ENCODE results near the gene RIC8B.
"Not testable (repeated sequence)": the region's sequence is repeated elsewhere in the genome, so short reads cannot be mapped to it uniquely, and the experiment has no call there.

RIC8B gene

GRCh38 chr12:106921976-106922375 is 147.5 kb downstream of the RIC8B start:
- 88% methylated on average over 2 of the region's 2 CpGs for WGBS
- H3K79me1 ChIP-seq (replicated peaks; ENCODE audit: low read length, poor library complexity, severe bottlenecking); H3K14ac ChIP-seq (ENCODE audit: low read length in 2 of 2); H2AK5ac ChIP-seq (ENCODE audit: low read length, severe bottlenecking); H3K9me3 ChIP-seq (ENCODE audit: control insufficient read depth, low read length); H3K4ac ChIP-seq (ENCODE audit: low read depth in 1 of 2, low read length in 2 of 2); H2BK120ac ChIP-seq (ENCODE audit: low read depth, low read length); H3K4me3 ChIP-seq (ENCODE audit: insufficient read depth in 1 of 2, low read depth in 1 of 2, low read length in 2 of 2); H3K4me2 ChIP-seq (ENCODE audit: low read length, poor library complexity, severe bottlenecking); H3K9ac ChIP-seq (ENCODE audit: low read length); H3K23ac ChIP-seq (ENCODE audit: low read length in 2 of 2); H4K8ac ChIP-seq (ENCODE audit: low read length); H3K27me3 ChIP-seq (ENCODE audit: control insufficient read depth in 1 of 2, insufficient read depth in 1 of 2, low read length in 2 of 2); H4K91ac ChIP-seq (ENCODE audit: low read length); H2BK15ac ChIP-seq (ENCODE audit: low read depth, poor library complexity, severe bottlenecking); DNase-seq; H2BK12ac ChIP-seq (ENCODE audit: low read length in 2 of 2); H2AFZ ChIP-seq (ENCODE audit: low read depth, low read length); H2BK5ac ChIP-seq (ENCODE audit: low read depth, low read length, poor library complexity, severe bottlenecking); H3K36me3 ChIP-seq (ENCODE audit: control insufficient read depth in 1 of 2, insufficient read depth in 2 of 2, low read depth in 1 of 2, low read length in 2 of 2); H3K27ac ChIP-seq (ENCODE audit: low read length, poor library complexity, severe bottlenecking); H3K18ac ChIP-seq (ENCODE audit: low read depth in 1 of 2, low read length in 2 of 2); H3K4me1 ChIP-seq (ENCODE audit: control insufficient read depth, insufficient read depth, low read depth, low read length): not testable (repeated sequence)

GRCh38 chr12:106923594-106923993 is 149.1 kb downstream of the RIC8B start:
- not testable (repeated sequence) for H2BK5ac ChIP-seq (ENCODE audit: low read depth, low read length, poor library complexity, severe bottlenecking); H3K4me3 ChIP-seq (ENCODE audit: insufficient read depth in 1 of 2, low read depth in 1 of 2, low read length in 2 of 2); H3K4me2 ChIP-seq (ENCODE audit: low read length, poor library complexity, severe bottlenecking); H2BK15ac ChIP-seq (ENCODE audit: low read depth, poor library complexity, severe bottlenecking); H3K14ac ChIP-seq (ENCODE audit: low read length in 2 of 2); H2AK5ac ChIP-seq (ENCODE audit: low read length, severe bottlenecking); H4K8ac ChIP-seq (ENCODE audit: low read length); H3K4me1 ChIP-seq (ENCODE audit: control insufficient read depth, insufficient read depth, low read depth, low read length); H3K27me3 ChIP-seq (ENCODE audit: control insufficient read depth in 1 of 2, insufficient read depth in 1 of 2, low read length in 2 of 2); H3K23ac ChIP-seq (ENCODE audit: low read length in 2 of 2); H2AFZ ChIP-seq (ENCODE audit: low read depth, low read length); H2BK120ac ChIP-seq (ENCODE audit: low read depth, low read length); H3K18ac ChIP-seq (ENCODE audit: low read depth in 1 of 2, low read length in 2 of 2); H3K9ac ChIP-seq (ENCODE audit: low read length); H3K4ac ChIP-seq (ENCODE audit: low read depth in 1 of 2, low read length in 2 of 2); H3K79me1 ChIP-seq (replicated peaks; ENCODE audit: low read length, poor library complexity, severe bottlenecking); H2BK12ac ChIP-seq (ENCODE audit: low read length in 2 of 2); H4K91ac ChIP-seq (ENCODE audit: low read length); H3K36me3 ChIP-seq (ENCODE audit: control insufficient read depth in 1 of 2, insufficient read depth in 2 of 2, low read depth in 1 of 2, low read length in 2 of 2); H3K27ac ChIP-seq (ENCODE audit: low read length, poor library complexity, severe bottlenecking); H3K9me3 ChIP-seq (ENCODE audit: control insufficient read depth, low read length); DNase-seq
- WGBS, result no CpG with 5 or more reads among the region's 2 CpGs

- H2AFZ ChIP-seq (ENCODE audit: low read depth, low read length), result no peak overlapping the region
Observed at GRCh38 chr12:106924268-106924861, 149.9 kb downstream of the RIC8B start.

GRCh38 chr12:106926657-106927056 is 152.2 kb downstream of the RIC8B start:
- H4K8ac ChIP-seq (ENCODE audit: low read length), result no peak overlapping the region
- H3K4me1 ChIP-seq (ENCODE audit: control insufficient read depth, insufficient read depth, low read depth, low read length), result no peaks in the 10 kb centered on the region
- no peak overlapping the region for H2BK5ac ChIP-seq (ENCODE audit: low read depth, low read length, poor library complexity, severe bottlenecking)
- H3K27ac ChIP-seq (ENCODE audit: low read length, poor library complexity, severe bottlenecking), result no peak overlapping the region
- no peak overlapping the region for H3K9ac ChIP-seq (ENCODE audit: low read length)
- H2BK120ac ChIP-seq (ENCODE audit: low read depth, low read length), result no peak overlapping the region
- H3K4me2 ChIP-seq (ENCODE audit: low read length, poor library complexity, severe bottlenecking), result no peak overlapping the region
- H3K18ac ChIP-seq (ENCODE audit: low read depth in 1 of 2, low read length in 2 of 2), result no peak overlapping the region
- H2AFZ ChIP-seq (ENCODE audit: low read depth, low read length), result no peak overlapping the region
- no peak for DNase-seq
- H3K9me3 ChIP-seq (ENCODE audit: control insufficient read depth, low read length), result no peaks in the 10 kb centered on the region
- H3K79me1 ChIP-seq (replicated peaks; ENCODE audit: low read length, poor library complexity, severe bottlenecking), result no peaks in the 10 kb centered on the region
- no peaks in the 10 kb centered on the region for H3K36me3 ChIP-seq (ENCODE audit: control insufficient read depth in 1 of 2, insufficient read depth in 2 of 2, low read depth in 1 of 2, low read length in 2 of 2)
- no peak overlapping the region for H3K4me3 ChIP-seq (ENCODE audit: insufficient read depth in 1 of 2, low read depth in 1 of 2, low read length in 2 of 2)
- no peak overlapping the region for H3K14ac ChIP-seq (ENCODE audit: low read length in 2 of 2)
- H4K91ac ChIP-seq (ENCODE audit: low read length), result no peak overlapping the region
- H2BK15ac ChIP-seq (ENCODE audit: low read depth, poor library complexity, severe bottlenecking), result no peak overlapping the region
- 94% methylated on average over 1 of the region's 1 CpG for WGBS
- H2AK5ac ChIP-seq (ENCODE audit: low read length, severe bottlenecking), result no peak overlapping the region
- no peak overlapping the region for H2BK12ac ChIP-seq (ENCODE audit: low read length in 2 of 2)
- no peak overlapping the region for H3K4ac ChIP-seq (ENCODE audit: low read depth in 1 of 2, low read length in 2 of 2)
- no peaks in the 10 kb centered on the region for H3K27me3 ChIP-seq (ENCODE audit: control insufficient read depth in 1 of 2, insufficient read depth in 1 of 2, low read length in 2 of 2)
- H3K23ac ChIP-seq (ENCODE audit: low read length in 2 of 2), result no peak overlapping the region

More at GRCh38 chr12:106924268-106924861, 149.9 kb downstream of the RIC8B start:
- no peak overlapping the region for H2BK15ac ChIP-seq (ENCODE audit: low read depth, poor library complexity, severe bottlenecking)
- no peak overlapping the region for H3K18ac ChIP-seq (ENCODE audit: low read depth in 1 of 2, low read length in 2 of 2)
- H4K8ac ChIP-seq (ENCODE audit: low read length), result no peak overlapping the region
- H3K27ac ChIP-seq (ENCODE audit: low read length, poor library complexity, severe bottlenecking), result no peak overlapping the region
- DNase-seq, result peak; percentile 5
- H3K79me1 ChIP-seq (replicated peaks; ENCODE audit: low read length, poor library complexity, severe bottlenecking), result no peaks in the 10 kb centered on the region
- H4K91ac ChIP-seq (ENCODE audit: low read length), result no peak overlapping the region
- no peak overlapping the region for H2BK12ac ChIP-seq (ENCODE audit: low read length in 2 of 2)
- no peak overlapping the region for H2BK5ac ChIP-seq (ENCODE audit: low read depth, low read length, poor library complexity, severe bottlenecking)
- H3K9me3 ChIP-seq (ENCODE audit: control insufficient read depth, low read length), result no peaks in the 10 kb centered on the region
- no peak overlapping the region for H3K9ac ChIP-seq (ENCODE audit: low read length)
- H3K27me3 ChIP-seq (ENCODE audit: control insufficient read depth in 1 of 2, insufficient read depth in 1 of 2, low read length in 2 of 2), result peaks cover 5 to 9% of the 10 kb centered on the region in 2 experiments
- H3K4me3 ChIP-seq (ENCODE audit: insufficient read depth in 1 of 2, low read depth in 1 of 2, low read length in 2 of 2), result no peak overlapping the region
- H3K14ac ChIP-seq (ENCODE audit: low read length in 2 of 2), result no peak overlapping the region
- no peaks in the 10 kb centered on the region for H3K36me3 ChIP-seq (ENCODE audit: control insufficient read depth in 1 of 2, insufficient read depth in 2 of 2, low read depth in 1 of 2, low read length in 2 of 2)
- H2AK5ac ChIP-seq (ENCODE audit: low read length, severe bottlenecking), result no peak overlapping the region
- H3K4me1 ChIP-seq (ENCODE audit: control insufficient read depth, insufficient read depth, low read depth, low read length), result no peaks in the 10 kb centered on the region
- H3K23ac ChIP-seq (ENCODE audit: low read length in 2 of 2), result no peak overlapping the region
- WGBS, result 90% methylated on average over 2 of the region's 3 CpGs
- H3K4ac ChIP-seq (ENCODE audit: low read depth in 1 of 2, low read length in 2 of 2), result no peak overlapping the region
- no peak overlapping the region for H2BK120ac ChIP-seq (ENCODE audit: low read depth, low read length)
- H3K4me2 ChIP-seq (ENCODE audit: low read length, poor library complexity, severe bottlenecking), result no peak overlapping the region

All from mesenchymal stem cell (in vitro differentiated cells and primary cell).